Measurements from ENCODE around the gene C2orf72. TPM values are rescaled to one million over a fixed set of nuclear protein-coding genes. Genes with fewer than 3 reads are reported as not detected.

The C2orf72 gene
- total and polyA plus RNA-seq, 10 of the 15 experiments (the other 5 are each of a cell fraction or from before 2014, with no cell fraction given) = under 0.01 to 0.29 (median 0.10) TPM; not detected in 6

DNA sequence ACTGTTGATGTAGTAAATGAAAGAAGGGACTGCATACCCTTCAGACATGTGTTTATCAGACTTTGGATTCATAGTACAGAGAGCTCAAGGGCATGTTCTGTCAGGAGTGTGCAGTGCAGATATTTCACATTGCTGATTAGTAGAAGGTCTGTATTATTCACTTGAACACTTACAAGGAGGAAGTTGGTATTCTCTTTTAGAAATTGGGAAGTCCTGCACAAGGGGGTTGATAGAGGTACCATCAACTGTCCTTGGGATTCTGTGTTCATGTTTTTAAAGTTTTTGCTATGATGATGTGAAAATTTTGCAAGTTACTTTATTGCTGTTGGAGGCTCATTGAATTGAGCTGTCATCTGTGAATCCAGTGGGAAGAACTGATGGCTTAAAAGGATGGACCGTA is 26.0 kb downstream of the C2orf72 start:
- BruUV-seq (replicated peaks) = no TSS peak
- no peak overlapping the region for H2AFZ ChIP-seq (ENCODE audit: control insufficient read depth, low read depth, low read length)
- ChIA-PET SMC1A (ENCODE audit: uncharacterized antibody, unreplicated experiment) (interaction anchor here (0.6 kb wide), 2 partner anchors 57 to 58 kb away, joined by 3 to 5 read pairs; no protein-coding TSS in a partner anchor), RAD21 (ENCODE audit: unreplicated experiment) (interaction anchor here (1.4 kb wide), 1 partner anchor 10 kb away, joined by 5 read pairs; no protein-coding TSS in a partner anchor), POLR2A (no interaction called here), CTCF (interaction anchor here (0.7 to 2.1 kb wide), 4 partner anchors 11 to 1410 kb away, joined by 3 to 7 read pairs (median 4); no protein-coding TSS in a partner anchor)
- no peak overlapping the region for H3K4me2 ChIP-seq (ENCODE audit: control insufficient read depth, insufficient read depth)
- peaks cover 3 to 19% of the 10 kb centered on the region in 2 experiments; a peak in 3 of 4 replicates for H3K36me3 ChIP-seq (ENCODE audit: control insufficient read depth in 2 of 2, insufficient read depth in 2 of 2, low read length in 1 of 2)
- 100% methylated on average over 1 of the region's 1 CpG for WGBS (ENCODE audit: insufficient coverage, insufficient replicate concordance, low lambda C conversion rate, missing lambda C conversion rate)
- H3K4me1 ChIP-seq (ENCODE audit: control insufficient read depth, insufficient read depth, low read length) = no peaks in the 10 kb centered on the region
- H3K27ac ChIP-seq (ENCODE audit: control insufficient read depth, insufficient read depth) = no peak overlapping the region
- H3K4me3 ChIP-seq = no peak overlapping the region
- H3K79me2 ChIP-seq (ENCODE audit: control insufficient read depth, insufficient read depth, low read length) = peaks cover 30% of the 10 kb centered on the region
- no peaks in the 10 kb centered on the region for H3K9me3 ChIP-seq (replicated peaks; ENCODE audit: control insufficient read depth, insufficient read depth, low read length)
- no peak overlapping the region for H3K9ac ChIP-seq (ENCODE audit: control insufficient read depth, insufficient read depth, low read length)
- no peaks in the 10 kb centered on the region for H3K27me3 ChIP-seq (replicated peaks in 1 of 2; ENCODE audit: control insufficient read depth in 2 of 2, insufficient read depth in 2 of 2, low read length in 1 of 2)
- no peak for TF ChIP-seq BCL11A (IDR thresholded peaks at IDR 0.05; ENCODE audit: low read depth, low read length)
- TF ChIP-seq POU2F2 (IDR thresholded peaks at IDR 0.05; ENCODE audit: borderline replicate concordance, low read depth, low read length) = no peak
- no peak for TF ChIP-seq BMI1 (IDR thresholded peaks at IDR 0.05; ENCODE audit: borderline replicate concordance)
- no peak for TF ChIP-seq MTA3 (IDR thresholded peaks at IDR 0.05; ENCODE audit: borderline replicate concordance, low read length)
- TF ChIP-seq SPI1 (IDR thresholded peaks at IDR 0.05; ENCODE audit: borderline replicate concordance, insufficient read depth, low read depth, low read length) = no peak
- TF ChIP-seq RELA (IDR thresholded peaks at IDR 0.05; ENCODE audit: borderline replicate concordance, partially characterized antibody) = no peak
- TF ChIP-seq ZSCAN29 (IDR thresholded peaks at IDR 0.05) = no peak
- no peak for TF ChIP-seq MYB (IDR thresholded peaks at IDR 0.05; ENCODE audit: borderline replicate concordance, low read depth, low read length)
- no peak for TF ChIP-seq TCF7 (IDR thresholded peaks at IDR 0.05; ENCODE audit: borderline replicate concordance)
- TF ChIP-seq, protein P1, sequence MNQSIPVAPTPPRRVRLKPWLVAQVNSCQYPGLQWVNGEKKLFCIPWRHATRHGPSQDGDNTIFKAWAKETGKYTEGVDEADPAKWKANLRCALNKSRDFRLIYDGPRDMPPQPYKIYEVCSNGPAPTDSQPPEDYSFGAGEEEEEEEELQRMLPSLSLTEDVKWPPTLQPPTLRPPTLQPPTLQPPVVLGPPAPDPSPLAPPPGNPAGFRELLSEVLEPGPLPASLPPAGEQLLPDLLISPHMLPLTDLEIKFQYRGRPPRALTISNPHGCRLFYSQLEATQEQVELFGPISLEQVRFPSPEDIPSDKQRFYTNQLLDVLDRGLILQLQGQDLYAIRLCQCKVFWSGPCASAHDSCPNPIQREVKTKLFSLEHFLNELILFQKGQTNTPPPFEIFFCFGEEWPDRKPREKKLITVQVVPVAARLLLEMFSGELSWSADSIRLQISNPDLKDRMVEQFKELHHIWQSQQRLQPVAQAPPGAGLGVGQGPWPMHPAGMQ (IDR thresholded peaks at IDR 0.05; ENCODE audit: borderline replicate concordance) = no peak
- TF ChIP-seq NR2F1 (conservative IDR thresholded peaks at IDR 0.05) = no peak
- TF ChIP-seq RCOR1 (conservative IDR thresholded peaks at IDR 0.05; ENCODE audit: low read depth, low read length) = no peak
- no peak for TF ChIP-seq MEF2B (IDR thresholded peaks at IDR 0.05; ENCODE audit: partially characterized antibody, poor library complexity, severe bottlenecking)
- no peak for TF ChIP-seq SREBF1 (IDR thresholded peaks at IDR 0.05; ENCODE audit: low read length)
- TF ChIP-seq MEF2A (IDR thresholded peaks at IDR 0.05; ENCODE audit: insufficient read depth, low read depth, low read length) = no peak
- no peak for TF ChIP-seq FOXK2 (IDR thresholded peaks at IDR 0.05)
- TF ChIP-seq NFXL1 (IDR thresholded peaks at IDR 0.05; ENCODE audit: borderline replicate concordance) = no peak
- no peak for TF ChIP-seq BACH1 (IDR thresholded peaks at IDR 0.05; ENCODE audit: borderline replicate concordance)
- no peak for TF ChIP-seq STAT1 (conservative IDR thresholded peaks at IDR 0.05)
- no peak for DNase-seq (ENCODE audit: low read depth, low spot score)
- ATAC-seq = no peak
- intact Hi-C loops (cut with micrococcal nuclease; ENCODE audit: unreplicated experiment) (no loop called here), in situ Hi-C loops (cut with MboI) (no loop called here)
- no peak for FAIRE-seq
- H4K20me1 ChIP-seq (ENCODE audit: control insufficient read depth, insufficient read depth) = 0 out of 2 replicates have a peak, but pooled peaks cover 2% of the 10 kb centered on the region

Measured in GM12878 (cell line).